Thoracic aorta (tissue), 2 donors: ENCODE results near the gene HTR3E. TPM values are rescaled to one million over a fixed set of nuclear protein-coding genes. Genes with fewer than 3 reads are reported as not detected.
A peak's percentile ranks its signal among the peaks of the same experiment; 100 is the strongest.

Experiments
- ATAC-seq: fragments of 150-250 bp; one replicate; pipeline ENCODE4 v1.8.0; 2017; ENCODE audit warnings: low read depth; ENCODE audit not compliant: insufficient number of reproducible peaks, low FRiP score
- DNase-seq: peaks from one replicate; pipeline ENCODE4 v3.0.0-alpha.2; 2020; ENCODE audit warnings: low spot score
- H3K27ac ChIP-seq, 2 donors: fragments of 200-600 bp; sonication (generic); 1 replicate in 1 of 2; 2 replicates in 1 of 2; pipeline ENCODE4 v1.5.1; 2016; ENCODE audit warnings: mild to moderate bottlenecking in 2 of 2, moderate library complexity in 2 of 2
- H3K27me3 ChIP-seq: fragments of 200-600 bp; sonication (generic); replicated peaks from 2 replicates; pipeline ENCODE4 v1.6.0; 2016; ENCODE audit warnings: mild to moderate bottlenecking; ENCODE audit not compliant: insufficient read depth
- H3K36me3 ChIP-seq: fragments of 200-600 bp; sonication (generic); one replicate; pipeline ENCODE4 v1.5.1; 2016
- H3K4me1 ChIP-seq, 2 donors: fragments of 200-600 bp; sonication (generic); 1 replicate in 1 of 2; 2 replicates in 1 of 2; pipeline versions ENCODE4 v1.5.1 to v1.6.0; 2016; ENCODE audit warnings: low read depth in 2 of 2, mild to moderate bottlenecking in 1 of 2; ENCODE audit not compliant: control insufficient read depth in 1 of 2
- H3K4me3 ChIP-seq: fragments of 200-600 bp; sonication (generic); 2 replicates; pipeline ENCODE4 v1.5.1; 2016; ENCODE audit warnings: mild to moderate bottlenecking
- H3K9me3 ChIP-seq: fragments of 200-600 bp; sonication (generic); 2 replicates; pipeline ENCODE4 v1.5.1; 2016
- total RNA-seq, 2 donors: library from RNA; depleted of rRNA; stranded (reverse); fragments of >200 nt; gene quantifications; one replicate each; pipeline versions ENCODE4 v1.1.0 to v1.2.3, GENCODE V29; 2016
- TF ChIP-seq, protein P1 (sequence below): fragments of 200-600 bp; sonication (generic); IDR thresholded peaks from one replicate; pipeline ENCODE4 v1.5.1; 2019; ENCODE audit warnings: antibody characterized with exemption

The HTR3E gene
- total RNA-seq, 2 donors from 2014 or later, result not detected

DNA sequence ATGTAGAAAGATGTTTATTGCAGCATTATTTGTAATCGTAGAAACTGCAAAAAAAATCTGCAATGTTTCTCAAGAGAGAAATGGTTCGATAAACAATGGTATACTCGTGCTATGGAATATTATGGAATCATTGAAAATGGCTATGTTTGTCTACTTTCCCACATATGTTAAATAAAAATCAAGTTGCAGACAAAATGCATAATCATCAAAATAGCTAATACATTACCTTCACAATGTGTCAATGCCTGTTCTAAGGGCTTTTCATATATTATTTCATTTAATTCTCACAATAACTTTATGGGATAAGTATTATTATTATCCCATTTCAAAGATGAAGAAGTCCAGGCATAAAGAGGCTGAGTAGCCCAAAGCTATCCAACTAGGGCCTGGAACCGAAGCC, 36.1 kb downstream of the HTR3E start:
- H3K4me1 ChIP-seq, result peaks cover 13 to 14% of the 10 kb centered on the region in 2 donors
- DNase-seq (no peak), ATAC-seq (no peak)
- H3K9me3 ChIP-seq, result no peaks in the 10 kb centered on the region
- H3K4me3 ChIP-seq, result no peak overlapping the region
- TF ChIP-seq, protein P1, sequence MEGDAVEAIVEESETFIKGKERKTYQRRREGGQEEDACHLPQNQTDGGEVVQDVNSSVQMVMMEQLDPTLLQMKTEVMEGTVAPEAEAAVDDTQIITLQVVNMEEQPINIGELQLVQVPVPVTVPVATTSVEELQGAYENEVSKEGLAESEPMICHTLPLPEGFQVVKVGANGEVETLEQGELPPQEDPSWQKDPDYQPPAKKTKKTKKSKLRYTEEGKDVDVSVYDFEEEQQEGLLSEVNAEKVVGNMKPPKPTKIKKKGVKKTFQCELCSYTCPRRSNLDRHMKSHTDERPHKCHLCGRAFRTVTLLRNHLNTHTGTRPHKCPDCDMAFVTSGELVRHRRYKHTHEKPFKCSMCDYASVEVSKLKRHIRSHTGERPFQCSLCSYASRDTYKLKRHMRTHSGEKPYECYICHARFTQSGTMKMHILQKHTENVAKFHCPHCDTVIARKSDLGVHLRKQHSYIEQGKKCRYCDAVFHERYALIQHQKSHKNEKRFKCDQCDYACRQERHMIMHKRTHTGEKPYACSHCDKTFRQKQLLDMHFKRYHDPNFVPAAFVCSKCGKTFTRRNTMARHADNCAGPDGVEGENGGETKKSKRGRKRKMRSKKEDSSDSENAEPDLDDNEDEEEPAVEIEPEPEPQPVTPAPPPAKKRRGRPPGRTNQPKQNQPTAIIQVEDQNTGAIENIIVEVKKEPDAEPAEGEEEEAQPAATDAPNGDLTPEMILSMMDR, result no peak
- H3K27ac ChIP-seq, result no peak overlapping the region
- H3K27me3 ChIP-seq, result no peaks in the 10 kb centered on the region
- no peaks in the 10 kb centered on the region for H3K36me3 ChIP-seq

DNA sequence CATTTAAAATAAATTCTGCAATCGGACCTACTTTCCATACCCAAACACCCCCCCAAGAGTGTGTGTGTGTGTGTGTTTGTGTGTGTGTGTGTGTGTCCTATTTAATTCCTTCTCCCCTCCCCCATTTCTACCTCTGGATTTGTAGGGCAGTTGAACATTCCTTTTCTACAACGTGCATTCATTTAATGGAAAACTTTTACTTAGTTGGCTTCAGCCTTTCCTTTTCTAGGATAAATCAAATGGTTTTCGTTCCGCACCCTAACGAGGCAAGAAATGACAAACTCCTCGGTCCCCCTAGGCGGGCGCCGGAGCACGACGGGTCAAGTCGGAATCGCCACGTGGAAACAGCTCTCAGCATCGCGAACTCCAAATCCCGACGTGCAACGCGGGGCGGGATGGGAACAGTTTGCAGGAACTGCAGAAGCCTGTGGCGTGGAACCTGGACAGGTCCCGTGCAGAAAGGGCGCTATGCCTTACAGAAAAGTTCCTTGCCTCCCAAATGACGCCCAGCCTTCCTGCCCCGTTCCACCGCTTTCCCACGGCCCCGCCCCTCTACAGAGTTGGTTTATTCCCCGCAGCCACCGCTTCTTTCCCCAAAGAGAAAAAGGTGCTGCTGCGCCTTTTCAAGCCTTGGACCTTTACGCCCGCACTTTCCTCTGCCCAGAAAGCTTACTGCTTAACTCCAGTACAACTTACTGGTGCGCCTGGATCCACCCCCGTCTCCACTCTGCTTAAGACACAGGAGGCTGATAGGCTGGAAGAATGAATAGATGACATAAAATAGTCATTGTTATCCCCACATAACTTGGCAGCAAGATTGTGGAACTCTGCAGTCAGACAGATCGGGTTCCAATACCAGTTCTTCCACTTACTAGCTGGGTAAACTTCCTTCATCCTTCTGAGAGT, 37.2 kb downstream of the HTR3E start:
- peak; percentile 54 for ATAC-seq
- no peaks in the 10 kb centered on the region for H3K27me3 ChIP-seq
- peaks cover 4% of the 10 kb centered on the region for H3K36me3 ChIP-seq
- peak; percentile 39 for DNase-seq
- H3K9me3 ChIP-seq, result no peaks in the 10 kb centered on the region
- peaks cover 13 to 14% of the 10 kb centered on the region in 2 donors for H3K4me1 ChIP-seq
- H3K4me3 ChIP-seq, result peak overlapping the region; percentile 83
- H3K27ac ChIP-seq, result peak overlapping the region; percentile 87 to 90
- TF ChIP-seq, protein P1, result no peak

DNA sequence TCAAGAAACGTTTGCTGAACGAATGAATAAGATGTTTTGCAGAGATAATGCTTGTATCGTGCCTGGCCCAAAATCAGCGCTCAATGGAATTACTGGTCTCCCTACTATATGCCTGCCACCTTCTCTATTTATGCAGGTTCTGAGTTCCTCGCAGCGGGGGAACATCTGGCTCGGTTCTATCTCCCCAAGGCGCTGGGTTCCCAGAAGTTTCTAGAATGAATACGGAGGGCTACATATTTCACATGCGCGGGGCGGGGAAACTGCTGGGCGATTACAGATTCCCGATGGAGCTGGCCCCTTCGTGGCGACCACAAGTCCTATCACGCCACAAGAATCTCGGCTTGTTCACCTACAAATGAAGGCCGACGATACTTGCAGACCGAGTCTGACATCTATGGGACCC, 37.9 kb downstream of the HTR3E start:
- Histone ChIP-seq H3K9me3 (no peaks in the 10 kb centered on the region), H3K4me3 (peak overlapping the region; percentile 83), H3K36me3 (peaks cover 10% of the 10 kb centered on the region), H3K4me1 (peaks cover 13 to 14% of the 10 kb centered on the region in 2 donors), H3K27ac (peak overlapping the region; percentile 87 to 90), H3K27me3 (no peaks in the 10 kb centered on the region)
- ATAC-seq (no peak), DNase-seq (no peak)
- TF ChIP-seq, protein P1, result no peak

DNA sequence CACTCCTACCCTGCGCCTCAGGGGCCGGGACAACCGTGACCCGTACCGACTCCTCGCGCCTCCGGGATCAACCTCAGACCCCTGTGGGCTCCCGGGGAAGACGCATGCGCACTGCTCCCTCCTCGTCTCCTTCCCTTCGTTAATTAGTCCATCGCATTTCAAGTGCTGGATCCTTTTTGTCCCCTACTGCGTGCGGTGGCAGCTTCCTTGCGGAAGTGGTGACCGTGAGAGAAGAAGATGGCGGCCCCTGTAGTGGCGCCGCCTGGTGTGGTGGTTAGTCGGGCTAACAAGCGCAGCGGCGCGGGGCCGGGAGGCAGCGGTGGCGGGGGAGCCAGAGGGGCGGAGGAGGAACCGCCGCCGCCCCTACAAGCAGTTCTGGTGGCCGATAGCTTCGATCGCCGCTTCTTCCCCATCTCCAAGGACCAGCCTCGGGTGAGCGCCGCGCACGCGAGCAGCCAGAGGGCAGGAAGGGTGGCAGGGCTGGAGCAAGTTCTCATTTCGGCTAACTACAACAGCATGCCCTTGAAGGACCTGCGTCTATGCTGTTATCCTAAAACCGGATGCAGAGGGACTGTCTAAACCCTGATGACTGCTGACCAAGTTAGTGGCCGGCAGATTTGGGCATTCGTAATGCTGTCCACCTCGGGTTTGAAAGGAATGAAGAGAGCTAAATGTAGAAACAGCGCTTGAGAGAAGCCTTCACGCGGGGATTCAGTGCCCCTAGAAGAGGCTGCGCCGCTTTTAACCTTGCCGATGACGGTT, 38.5 kb downstream of the HTR3E start, which contains the start of gene EIF2B5:
EIF2B5 (plus strand) TSS at position 210 of the 762 bp plus-strand sequence; CDS start at position 238, 28 bp downstream.
- peaks cover 13 to 14% of the 10 kb centered on the region in 2 donors for H3K4me1 ChIP-seq
- TF ChIP-seq, protein P1, result peak; percentile 40
- H3K36me3 ChIP-seq, result peaks cover 10% of the 10 kb centered on the region
- DNase-seq, result peak; percentile 79
- peak within 1 kb of the TSS; percentile 87 to 90 for H3K27ac ChIP-seq
- no peaks in the 10 kb centered on the region for H3K27me3 ChIP-seq
- H3K9me3 ChIP-seq, result no peaks in the 10 kb centered on the region
- peak; percentile 89 for ATAC-seq
- H3K4me3 ChIP-seq, result peak within 1 kb of the TSS; percentile 83

DNA sequence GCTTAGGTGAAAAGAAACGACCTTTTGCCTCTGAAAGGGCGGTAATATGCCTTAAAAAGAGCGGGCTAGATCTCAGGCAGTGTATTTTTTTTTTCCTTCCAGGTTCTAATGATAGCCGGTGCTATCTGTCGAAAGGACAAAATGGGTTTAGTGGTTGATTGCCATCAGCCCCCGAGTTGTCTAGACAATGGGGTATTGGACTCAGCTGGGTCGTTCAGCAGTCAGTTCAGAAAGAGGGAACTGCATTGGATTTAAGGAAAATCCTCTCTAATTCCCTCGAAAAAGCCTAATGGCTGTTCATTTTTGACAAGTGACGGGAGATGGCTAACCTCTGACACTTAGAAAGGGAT, 39.0 kb downstream of the HTR3E start:
- H3K4me3 ChIP-seq, result peak overlapping the region; percentile 83
- ATAC-seq (no peak), DNase-seq (no peak)
- peaks cover 13 to 14% of the 10 kb centered on the region in 2 donors for H3K4me1 ChIP-seq
- H3K27ac ChIP-seq, result peak overlapping the region; percentile 87 to 90
- no peaks in the 10 kb centered on the region for H3K27me3 ChIP-seq
- no peaks in the 10 kb centered on the region for H3K9me3 ChIP-seq
- TF ChIP-seq, protein P1, result no peak
- H3K36me3 ChIP-seq, result peaks cover 15% of the 10 kb centered on the region
